Skeletal muscle satellite cell (primary cell): ENCODE measurements around the gene INTS6L.

Source experiments
- H3K27me3 ChIP-seq: 2 replicates; pipeline ENCODE4 v1.7.0; 2013; ENCODE audit warnings: low read length; ENCODE audit not compliant: control insufficient read depth, insufficient read depth
- H3K36me3 ChIP-seq: 2 replicates; pipeline ENCODE4 v1.7.0; 2013; ENCODE audit warnings: mild to moderate bottlenecking, control low read depth, low read length; ENCODE audit not compliant: insufficient read depth
- H3K4me1 ChIP-seq: 2 replicates; pipeline ENCODE4 v1.7.0; 2013; ENCODE audit warnings: low read length; ENCODE audit not compliant: control insufficient read depth, insufficient read depth
- H3K4me2 ChIP-seq: 2 replicates; pipeline ENCODE4 v1.7.0; 2013; ENCODE audit warnings: mild to moderate bottlenecking, low read length
- H3K4me3 ChIP-seq: 2 replicates; pipeline ENCODE4 v1.7.0; 2013; ENCODE audit warnings: low read length
- H3K9ac ChIP-seq: 2 replicates; pipeline ENCODE4 v1.7.0; 2013; ENCODE audit warnings: mild to moderate bottlenecking, low read depth, low read length, moderate library complexity
- H3K9me3 ChIP-seq: replicated peaks from 2 replicates; pipeline ENCODE4 v1.7.0; 2013; ENCODE audit warnings: mild to moderate bottlenecking, control low read depth, low read length

The INTS6L gene

GRCh38 chrX:135629342-135629741, 108.9 kb downstream of the INTS6L start:
- Histone ChIP-seq H3K4me3 (no peak overlapping the region), H3K36me3 (no peaks in the 10 kb centered on the region), H3K4me1 (no peaks in the 10 kb centered on the region), H3K9ac (no peak overlapping the region), H3K27me3 (no peaks in the 10 kb centered on the region), H3K4me2 (no peak overlapping the region), H3K9me3 (no peaks in the 10 kb centered on the region)
